GM12872 (cell line): Measurements from ENCODE around the gene ENTPD8.

ENCODE experiments used
- TF ChIP-seq, protein P1 (sequence below): IDR thresholded peaks from 3 replicates; pipeline ENCODE4 v1.5.1; 2011; ENCODE audit warnings: low read depth, mild to moderate bottlenecking, low read length, moderate library complexity; ENCODE audit not compliant: insufficient read depth

The ENTPD8 gene

DNA sequence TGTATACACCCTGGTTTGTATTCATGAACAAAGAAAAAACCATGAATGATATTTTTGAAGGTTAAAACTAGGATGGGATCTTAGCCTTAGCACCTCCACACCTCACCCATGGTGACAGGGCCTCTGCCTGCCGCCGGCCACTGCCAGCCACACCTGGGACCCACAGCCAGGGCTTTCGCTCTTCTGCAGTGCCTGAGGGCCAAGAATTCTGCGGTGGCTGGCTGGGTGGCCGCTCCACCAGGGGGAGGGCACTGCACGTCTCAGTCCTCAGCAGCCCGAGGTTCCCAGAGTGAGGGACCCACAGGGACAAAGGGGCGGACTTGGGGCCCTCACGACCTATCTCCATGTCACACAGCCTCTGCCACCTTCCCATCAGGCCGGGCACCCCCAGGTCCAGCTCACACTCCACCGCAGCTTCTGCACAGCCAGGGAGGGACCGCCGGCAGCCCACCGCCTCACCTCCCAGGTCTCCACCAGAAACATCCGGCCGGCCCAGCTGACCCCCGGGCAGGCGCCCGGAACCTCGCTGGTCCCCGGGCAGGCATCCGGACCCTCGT, 25.1 kb downstream of the ENTPD8 start:
- TF ChIP-seq, protein P1, sequence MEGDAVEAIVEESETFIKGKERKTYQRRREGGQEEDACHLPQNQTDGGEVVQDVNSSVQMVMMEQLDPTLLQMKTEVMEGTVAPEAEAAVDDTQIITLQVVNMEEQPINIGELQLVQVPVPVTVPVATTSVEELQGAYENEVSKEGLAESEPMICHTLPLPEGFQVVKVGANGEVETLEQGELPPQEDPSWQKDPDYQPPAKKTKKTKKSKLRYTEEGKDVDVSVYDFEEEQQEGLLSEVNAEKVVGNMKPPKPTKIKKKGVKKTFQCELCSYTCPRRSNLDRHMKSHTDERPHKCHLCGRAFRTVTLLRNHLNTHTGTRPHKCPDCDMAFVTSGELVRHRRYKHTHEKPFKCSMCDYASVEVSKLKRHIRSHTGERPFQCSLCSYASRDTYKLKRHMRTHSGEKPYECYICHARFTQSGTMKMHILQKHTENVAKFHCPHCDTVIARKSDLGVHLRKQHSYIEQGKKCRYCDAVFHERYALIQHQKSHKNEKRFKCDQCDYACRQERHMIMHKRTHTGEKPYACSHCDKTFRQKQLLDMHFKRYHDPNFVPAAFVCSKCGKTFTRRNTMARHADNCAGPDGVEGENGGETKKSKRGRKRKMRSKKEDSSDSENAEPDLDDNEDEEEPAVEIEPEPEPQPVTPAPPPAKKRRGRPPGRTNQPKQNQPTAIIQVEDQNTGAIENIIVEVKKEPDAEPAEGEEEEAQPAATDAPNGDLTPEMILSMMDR = no peak

DNA sequence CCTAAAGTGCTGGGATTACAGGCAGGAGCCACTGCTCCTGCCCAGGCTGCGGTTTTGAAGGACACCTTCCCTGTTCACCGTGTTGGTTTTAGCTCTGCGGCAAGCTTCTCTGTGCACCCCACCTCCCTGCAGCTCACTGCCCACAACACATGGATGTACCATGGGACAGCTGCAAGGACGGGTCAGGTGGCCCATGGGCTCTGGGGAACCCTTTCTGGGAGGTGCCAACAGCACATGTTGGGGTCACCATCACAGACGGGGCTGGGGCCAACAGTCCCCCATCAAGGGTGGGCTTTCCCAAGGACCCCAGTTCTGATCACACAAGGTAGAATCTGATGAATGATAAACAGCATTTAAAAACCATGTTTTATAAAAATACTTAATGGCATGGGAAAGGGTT, 25.7 kb downstream of the ENTPD8 start:
- TF ChIP-seq, protein P1 = no peak

DNA sequence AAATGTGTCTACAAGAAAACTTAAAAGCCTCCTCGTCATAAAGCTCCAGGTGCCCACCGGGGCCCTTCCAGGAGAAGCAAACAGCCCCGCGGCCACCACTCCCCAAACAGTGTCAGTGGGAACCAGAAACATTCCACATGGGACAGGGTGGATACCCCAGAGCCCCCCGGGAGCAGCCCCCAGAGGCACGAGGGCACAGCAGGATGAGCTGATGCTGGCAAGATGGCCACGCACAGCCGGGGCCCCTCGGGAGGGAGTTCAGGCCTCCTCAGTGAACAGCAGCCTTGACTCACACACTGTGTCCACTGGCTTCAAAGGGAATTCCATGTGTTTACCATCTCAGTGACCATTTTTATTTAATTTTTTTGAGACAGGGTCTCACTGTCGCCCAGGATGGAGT, 28.7 kb downstream of the ENTPD8 start:
- TF ChIP-seq, protein P1 = no peak

DNA sequence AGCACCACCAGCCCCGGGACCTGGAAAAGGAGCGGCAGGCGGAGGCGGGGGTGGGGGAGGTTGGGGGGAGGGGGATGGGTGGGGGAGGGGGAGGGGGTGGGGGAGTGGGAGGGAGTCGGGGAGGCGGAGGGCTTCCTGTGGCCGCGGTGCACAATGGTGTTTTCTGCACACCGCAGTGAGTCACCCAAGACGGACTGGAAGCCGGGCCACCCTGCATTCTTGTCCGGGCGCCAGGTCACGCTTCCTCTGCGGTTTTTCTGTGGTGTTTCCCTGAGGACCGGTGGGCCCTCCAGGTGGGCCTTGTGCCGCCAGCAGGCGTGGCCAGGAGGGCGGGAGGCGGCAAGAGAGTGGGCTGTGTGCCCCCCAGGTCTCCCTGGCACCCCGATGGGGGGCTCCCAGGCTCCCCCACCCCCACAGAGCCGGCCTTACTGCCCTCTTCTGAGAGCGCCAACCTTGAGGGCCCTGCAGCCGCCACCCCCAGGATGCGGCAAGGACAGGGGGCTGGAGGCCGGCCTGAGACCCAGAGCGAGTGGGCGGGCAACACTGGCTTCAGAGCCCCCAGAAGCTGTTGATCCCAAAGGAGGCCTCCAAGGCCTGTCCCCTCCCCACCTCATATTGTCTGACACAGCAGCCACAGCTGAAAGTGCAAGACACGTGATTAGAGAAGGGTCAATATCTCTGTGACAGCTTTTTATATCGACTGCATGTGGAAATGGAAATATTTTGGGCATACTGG, 29.3 kb downstream of the ENTPD8 start:
- TF ChIP-seq, protein P1 = no peak

DNA sequence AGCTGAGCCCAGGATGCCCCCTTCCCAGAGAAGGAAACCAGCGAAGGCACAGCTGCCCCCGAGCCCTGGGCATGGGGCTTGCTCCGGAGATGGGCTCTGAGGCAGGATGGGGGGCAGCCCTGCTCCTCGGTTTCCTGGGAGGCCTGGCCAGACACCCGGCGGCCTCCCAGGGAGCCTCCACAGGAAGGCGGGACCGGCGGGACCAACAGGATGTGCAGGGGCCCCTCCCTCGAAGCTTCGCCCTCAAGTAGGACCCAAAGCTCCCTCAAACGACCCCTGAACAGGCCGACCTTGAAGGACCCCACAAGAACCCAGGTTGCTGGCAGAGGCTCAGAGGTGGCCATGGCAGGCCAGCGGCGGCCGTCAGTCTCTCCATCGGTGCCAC, 29.9 kb downstream of the ENTPD8 start:
- TF ChIP-seq, protein P1 = no peak

DNA sequence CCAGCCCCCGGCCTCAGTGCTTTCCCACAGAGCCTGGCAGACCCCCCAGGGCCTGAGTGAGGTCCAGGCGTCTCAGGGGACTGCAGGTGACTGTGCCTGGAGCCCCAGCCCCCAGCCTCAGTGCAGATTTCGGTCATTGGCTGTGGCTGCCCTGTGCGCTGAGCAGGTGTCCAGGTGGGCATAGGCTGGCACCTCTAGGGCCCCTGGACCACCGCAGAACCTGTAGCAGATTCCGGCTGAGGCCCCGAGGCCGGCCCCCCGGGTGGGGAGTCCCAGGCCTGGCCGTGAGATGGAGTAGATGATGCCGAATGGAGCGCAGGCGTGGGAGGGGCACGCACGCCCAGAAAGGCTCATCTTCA, 30.3 kb downstream of the ENTPD8 start:
- TF ChIP-seq, protein P1 = no peak

DNA sequence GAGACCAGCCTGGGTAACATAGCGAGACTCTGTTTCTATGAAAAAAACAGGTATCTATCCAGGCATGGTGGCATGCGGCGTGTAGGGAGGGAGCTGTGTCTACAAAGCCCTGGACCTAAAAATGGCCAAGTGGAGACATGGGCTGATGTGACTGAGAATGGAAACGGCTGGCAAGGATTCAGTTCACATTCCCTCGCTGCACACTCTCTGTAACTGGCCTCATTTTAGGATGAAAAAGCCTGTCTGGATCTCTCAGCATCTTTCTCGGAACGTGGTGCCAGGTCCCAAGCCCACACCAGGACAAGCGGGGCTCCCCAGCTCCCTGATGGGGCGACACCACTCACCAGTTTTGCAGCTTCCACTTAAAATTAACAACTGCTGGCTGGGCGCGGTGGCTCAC, 31.6 kb downstream of the ENTPD8 start:
- TF ChIP-seq, protein P1 = no peak
